ENCODE results near the gene MET. TPM values are rescaled to one million over a fixed set of nuclear protein-coding genes. Genes with fewer than 3 reads are reported as not detected.

Gene MET
- total and polyA plus RNA-seq, 2 of the 8 experiments (the other 6 are each of a cell fraction or from before 2014, with no cell fraction given), result 3.5 to 12.9 TPM

- Histone ChIP-seq H3K9ac (replicated peaks in 1 of 4; ENCODE audit: extremely low read depth in 1 of 4, low read depth in 3 of 4, low read length in 3 of 4) (no peak overlapping the region), H3K79me1 (ENCODE audit: low read depth, low read length) (no peaks in the 10 kb centered on the region), H4K8ac (ENCODE audit: extremely low read depth, insufficient read depth, low read length) (no peak overlapping the region), H3K56ac (replicated peaks; ENCODE audit: insufficient read length, low read depth, low read length) (no peak overlapping the region), H4K20me1 (replicated peaks in 1 of 2; ENCODE audit: control insufficient read depth in 1 of 2, insufficient read depth in 2 of 2, low read length in 2 of 2) (no peaks in the 10 kb centered on the region), H3K9me3 (ENCODE audit: insufficient read depth in 2 of 2, low read depth in 1 of 2, low read length in 1 of 2) (no peaks in the 10 kb centered on the region), H3K27ac (ENCODE audit: low read depth, low read length) (no peak overlapping the region), H3K14ac (ENCODE audit: insufficient read length) (no peak overlapping the region), H2AFZ (ENCODE audit: low read length) (0 out of 2 replicates have a peak overlapping the region, but pooled peaks have one; percentile 37), H2BK15ac (ENCODE audit: low read length) (no peak overlapping the region), H2AK5ac (ENCODE audit: low read depth, low read length) (no peak overlapping the region), H3K4me2 (ENCODE audit: insufficient read depth in 1 of 2, low read depth in 2 of 2, low read length in 2 of 2) (no peak overlapping the region), H3K27me3 (replicated peaks in 1 of 4; ENCODE audit: control insufficient read depth in 3 of 4, extremely low read depth in 1 of 4, insufficient read depth in 3 of 4, low read length in 3 of 4) (no peaks in the 10 kb centered on the region), H4K91ac (replicated peaks; ENCODE audit: insufficient read length, low read length) (no peak overlapping the region), H3K23ac (ENCODE audit: insufficient read length) (no peak overlapping the region), H3K4me3 (ENCODE audit: extremely low read depth in 1 of 4, insufficient read depth in 2 of 4, low read depth in 3 of 4, low read length in 4 of 4) (no peak overlapping the region), H3K4me1 (replicated peaks in 1 of 4; ENCODE audit: control insufficient read depth in 3 of 4, insufficient read depth in 4 of 4, low read length in 3 of 4) (peaks cover 0 to 5% (median 0%) of the 10 kb centered on the region in 4 experiments; a peak in 1 of 7 replicates), H3K36me3 (ENCODE audit: control insufficient read depth in 2 of 4, insufficient read depth in 4 of 4, low read length in 3 of 4) (no peaks in the 10 kb centered on the region), H2BK5ac (ENCODE audit: low read depth, low read length) (no peak overlapping the region), H3K79me2 (ENCODE audit: control insufficient read depth in 1 of 2, insufficient read depth in 2 of 2, low read length in 2 of 2) (no peaks in the 10 kb centered on the region), H2BK120ac (replicated peaks; ENCODE audit: low read depth, low read length) (no peak overlapping the region), H3K23me2 (ENCODE audit: low read depth, low read length) (no peaks in the 10 kb centered on the region), H3K18ac (ENCODE audit: extremely low read depth, low read length) (no peak overlapping the region), H2BK12ac (ENCODE audit: low read depth, low read length) (no peak overlapping the region), H2BK20ac (ENCODE audit: low read length) (no peak overlapping the region), H3K4ac (replicated peaks; ENCODE audit: insufficient read length, low read depth, low read length) (no peak overlapping the region), H4K5ac (ENCODE audit: insufficient read length, low read depth, low read length) (no peak overlapping the region)
- FAIRE-seq, result no peak
- no peak for DNase-seq (ENCODE audit: low read depth in 1 of 2, low spot score in 2 of 2)
- TF ChIP-seq NRF1 (IDR thresholded peaks at IDR 0.05; ENCODE audit: low read depth, low read length) (no peak), EZH2 (IDR thresholded peaks at IDR 0.05; ENCODE audit: low read depth, low read length, severe bottlenecking) (no peak), TAF7 (optimal IDR thresholded peaks at IDR 0.05; ENCODE audit: borderline replicate concordance, low read depth, low read length) (no peak), CHD1 (IDR thresholded peaks at IDR 0.05; ENCODE audit: low read depth, low read length) (no peak), SP2 (IDR thresholded peaks at IDR 0.05; ENCODE audit: low read length) (no peak), RFX5 (IDR thresholded peaks at IDR 0.05; ENCODE audit: borderline replicate concordance, low read depth, low read length) (no peak)
- ChIA-PET CTCF (ENCODE audit: partially characterized antibody) (interaction anchor here (0.8 to 2.0 kb wide), 9 partner anchors 11 to 549 kb away, joined by 3 to 13 read pairs (median 4); partner anchors contain the start of gene MET), POLR2A (ENCODE audit: partially characterized antibody) (no interaction called here)
- WGBS, 2 experiments (ENCODE audit: extremely low coverage in 1 of 2, insufficient coverage in 1 of 2, insufficient read length in 1 of 2, insufficient replicate concordance in 2 of 2, low coverage in 1 of 2, low lambda C conversion rate in 2 of 2, missing lambda C conversion rate in 1 of 2), result 84% methylated on average over 7 of the region's 7 CpGs; no CpG with 5 or more reads in 1 of the 2 experiments
Measured at GRCh38 chr7:116806046-116806944, 134.3 kb downstream of the MET start.
